Sciatic nerve (tissue), 2 donors: ENCODE data around the gene IFIT5. TPM values are rescaled to one million over a fixed set of nuclear protein-coding genes. Genes with fewer than 3 reads are reported as not detected.
"Not testable (repeated sequence)": the region's sequence is repeated elsewhere in the genome, so short reads cannot be mapped to it uniquely, and the experiment has no call there.

Experiments
- ATAC-seq: fragments of 200-7000 bp; cut with Tn5 transposase; one replicate; pipeline ENCODE4 v1.9.1; 2020; ENCODE audit warnings: mild to moderate bottlenecking, moderate library complexity
- DNase-seq: peaks from one replicate; pipeline ENCODE4 v3.0.0-alpha.2; 2020; ENCODE audit warnings: low spot score
- intact Hi-C: fragments of 100-400 bp; cut with DNase I; formaldehyde crosslinking; loops from one replicate; pipeline ENCODE4 v1.14.2; 2022
- total RNA-seq: library from RNA; stranded (reverse); fragmentation: NEBNext Ultra II Directional; extraction: Animal tissue kit (Norgen Biotek cat#: 25700); gene quantifications from one replicate; pipeline ENCODE4 v1.2.1, GENCODE V29; 2021
- donor health status: DM: no; HTN: no; CAD: no.
- donor health status: DM: no; HTN: no; CAD: no.

IFIT5 gene
- total RNA-seq, 1 donor from 2014 or later: 17.4 TPM

- intact Hi-C loops: loop anchor here (10.0 kb wide), 1 partner anchor 144 kb away; no protein-coding TSS in a partner anchor
- DNase-seq (no peak), ATAC-seq (no peak)
These were observed 6.7 kb downstream of the IFIT5 start for GRCh38 chr10:89421018-89421476.

GRCh38 chr10:89425000-89425399 is 10.6 kb downstream of the IFIT5 start:
- DNase-seq (no peak), ATAC-seq (no peak)
- intact Hi-C loops: loop anchor here (10.0 kb wide), 1 partner anchor 140 kb away; no protein-coding TSS in a partner anchor

GRCh38 chr10:89426230-89426868 is 12.0 kb downstream of the IFIT5 start:
- intact Hi-C loops: loop anchor here (10.0 kb wide), 1 partner anchor 138 kb away; no protein-coding TSS in a partner anchor
- DNase-seq (no peak), ATAC-seq (peak; percentile 84)

- DNase-seq (no peak), ATAC-seq (no peak)
- intact Hi-C loops: loop anchor here (10.0 kb wide), 1 partner anchor 137 kb away; no protein-coding TSS in a partner anchor
These were observed 13.3 kb downstream of the IFIT5 start for GRCh38 chr10:89427629-89428028.

- intact Hi-C loops: loop anchor here (10.0 kb wide), 1 partner anchor 136 kb away; no protein-coding TSS in a partner anchor
- ATAC-seq (no peak), DNase-seq (no peak)
These were observed 14.5 kb downstream of the IFIT5 start for GRCh38 chr10:89428877-89429276.

- DNase-seq: no peak
- intact Hi-C loops: no loop called here
- ATAC-seq: no peak
These were observed 17.6 kb downstream of the IFIT5 start for GRCh38 chr10:89431977-89432376.

- no peak for DNase-seq
- intact Hi-C loops: no loop called here
- no peak for ATAC-seq
These were observed 24.2 kb downstream of the IFIT5 start for GRCh38 chr10:89438525-89438924.

GRCh38 chr10:89440226-89441009 is 26.1 kb downstream of the IFIT5 start:
- intact Hi-C loops: no loop called here
- DNase-seq: no peak
- no peak for ATAC-seq

GRCh38 chr10:89442289-89442688 is 27.9 kb downstream of the IFIT5 start:
- ATAC-seq (no peak), DNase-seq (no peak)
- intact Hi-C loops: no loop called here

- intact Hi-C loops, ATAC-seq: not testable (repeated sequence)
These were observed 30.5 kb downstream of the IFIT5 start for GRCh38 chr10:89444819-89445218.

GRCh38 chr10:89450901-89451300 is 36.5 kb downstream of the IFIT5 start:
- intact Hi-C loops: no loop called here
- ATAC-seq (no peak), DNase-seq (no peak)

More at GRCh38 chr10:89444819-89445218, 30.5 kb downstream of the IFIT5 start:
- not testable (repeated sequence) for DNase-seq

- intact Hi-C loops: no loop called here
- no peak for DNase-seq
- ATAC-seq: no peak
These were observed 37.8 kb downstream of the IFIT5 start for GRCh38 chr10:89452193-89452592.

- no peak for ATAC-seq
- intact Hi-C loops: no loop called here
- no peak for DNase-seq
These were observed 40.4 kb downstream of the IFIT5 start for GRCh38 chr10:89454561-89455347.

GRCh38 chr10:89458291-89458690 is 43.9 kb downstream of the IFIT5 start:
- intact Hi-C loops: no loop called here
- DNase-seq (no peak), ATAC-seq (no peak)

GRCh38 chr10:89458784-89459183 is 44.4 kb downstream of the IFIT5 start:
- DNase-seq: no peak
- intact Hi-C loops: no loop called here
- ATAC-seq: no peak

- intact Hi-C loops: no loop called here
- ATAC-seq: no peak
These were observed 49.6 kb downstream of the IFIT5 start for GRCh38 chr10:89463846-89464537.

GRCh38 chr10:89465196-89465595 is 50.8 kb downstream of the IFIT5 start:
- intact Hi-C loops: no loop called here
- ATAC-seq (no peak), DNase-seq (no peak)

More at GRCh38 chr10:89463846-89464537, 49.6 kb downstream of the IFIT5 start:
- DNase-seq: no peak

- intact Hi-C loops: no loop called here
- ATAC-seq: peak; percentile 77
- DNase-seq: no peak
These were observed 52.2 kb downstream of the IFIT5 start for GRCh38 chr10:89466599-89467035.
